Colonic mucosa (tissue), 4 donors: ENCODE data around the gene IL21R. TPM values are rescaled to one million over a fixed set of nuclear protein-coding genes. Genes with fewer than 3 reads are reported as not detected.
"Not testable (repeated sequence)": the region's sequence is repeated elsewhere in the genome, so short reads cannot be mapped to it uniquely, and the experiment has no call there.

Experiments
- DNase-seq: peaks from one replicate; pipeline ENCODE4 v3.0.0-alpha.2; 2020
- H3K27ac ChIP-seq: fragments of 200-600 bp; one replicate; pipeline ENCODE4 v1.8.0; 2021
- H3K27me3 ChIP-seq: fragments of 200-600 bp; one replicate; pipeline ENCODE4 v1.8.0; 2021
- H3K36me3 ChIP-seq: fragments of 200-600 bp; one replicate; pipeline ENCODE4 v1.8.0; 2021
- H3K4me1 ChIP-seq: fragments of 200-600 bp; one replicate; pipeline ENCODE4 v1.8.0; 2021; ENCODE audit warnings: mild to moderate bottlenecking
- H3K4me3 ChIP-seq: fragments of 200-600 bp; one replicate; pipeline ENCODE4 v1.8.0; 2021
- H3K9ac ChIP-seq, 2 donors: one replicate each; pipeline ENCODE4 v1.7.0; 2013; ENCODE audit warnings: control low read depth in 2 of 2, low read depth in 2 of 2, low read length in 2 of 2
- H3K9me3 ChIP-seq: fragments of 200-600 bp; one replicate; pipeline ENCODE4 v1.8.0; 2021
- intact Hi-C: fragments of 100-400 bp; cut with DNase I; formaldehyde crosslinking; loops from one replicate; pipeline ENCODE4 v1.14.1; 2022
- total RNA-seq, 2 donors: library from RNA; stranded (reverse); fragmentation: NEBNext Ultra II Directional in 1 of 2; extraction: Animal tissue kit (Norgen Biotek cat#: 25700) in 1 of 2; gene quantifications; one replicate each; pipeline ENCODE4 v1.2.1, GENCODE V29; 2021
- TF ChIP-seq, protein P1 (sequence below): fragments of 200-600 bp; IDR thresholded peaks from one replicate; pipeline ENCODE4 v1.8.0; 2022; ENCODE audit warnings: antibody characterized with exemption, mild to moderate bottlenecking
- donor health status: healthy.
- donor health status: DM: no; HTN: no; CAD: no.
- donor health status: DM: no; HTN: no; CAD: no.

The IL21R gene
- total RNA-seq, 2 donors from 2014 or later, result 0.56 to 0.91 TPM

- DNase-seq, result no peak
- H3K27me3 ChIP-seq, result no peaks in the 10 kb centered on the region
- H3K36me3 ChIP-seq, result no peaks in the 10 kb centered on the region
- H3K9me3 ChIP-seq, result no peaks in the 10 kb centered on the region
- TF ChIP-seq, protein P1, sequence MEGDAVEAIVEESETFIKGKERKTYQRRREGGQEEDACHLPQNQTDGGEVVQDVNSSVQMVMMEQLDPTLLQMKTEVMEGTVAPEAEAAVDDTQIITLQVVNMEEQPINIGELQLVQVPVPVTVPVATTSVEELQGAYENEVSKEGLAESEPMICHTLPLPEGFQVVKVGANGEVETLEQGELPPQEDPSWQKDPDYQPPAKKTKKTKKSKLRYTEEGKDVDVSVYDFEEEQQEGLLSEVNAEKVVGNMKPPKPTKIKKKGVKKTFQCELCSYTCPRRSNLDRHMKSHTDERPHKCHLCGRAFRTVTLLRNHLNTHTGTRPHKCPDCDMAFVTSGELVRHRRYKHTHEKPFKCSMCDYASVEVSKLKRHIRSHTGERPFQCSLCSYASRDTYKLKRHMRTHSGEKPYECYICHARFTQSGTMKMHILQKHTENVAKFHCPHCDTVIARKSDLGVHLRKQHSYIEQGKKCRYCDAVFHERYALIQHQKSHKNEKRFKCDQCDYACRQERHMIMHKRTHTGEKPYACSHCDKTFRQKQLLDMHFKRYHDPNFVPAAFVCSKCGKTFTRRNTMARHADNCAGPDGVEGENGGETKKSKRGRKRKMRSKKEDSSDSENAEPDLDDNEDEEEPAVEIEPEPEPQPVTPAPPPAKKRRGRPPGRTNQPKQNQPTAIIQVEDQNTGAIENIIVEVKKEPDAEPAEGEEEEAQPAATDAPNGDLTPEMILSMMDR, result no peak
- H3K4me3 ChIP-seq, result no peak overlapping the region
- intact Hi-C loops, result loop anchor here (10.0 kb wide), 1 partner anchor 205 kb away; no protein-coding TSS in a partner anchor
- H3K27ac ChIP-seq, result no peak overlapping the region
- H3K4me1 ChIP-seq, result no peaks in the 10 kb centered on the region
- H3K9ac ChIP-seq, result no peak overlapping the region
Measured at GRCh38 chr16:27450196-27450549, 48.2 kb downstream of the IL21R start.

- H3K27me3 ChIP-seq, result no peaks in the 10 kb centered on the region
- H3K27ac ChIP-seq, result no peak overlapping the region
- no peak overlapping the region for H3K4me3 ChIP-seq
- TF ChIP-seq, protein P1, result no peak
- no peaks in the 10 kb centered on the region for H3K4me1 ChIP-seq
- H3K9me3 ChIP-seq, result no peaks in the 10 kb centered on the region
- intact Hi-C loops, result loop anchor here (10.0 kb wide), 1 partner anchor 208 kb away; no protein-coding TSS in a partner anchor
- no peaks in the 10 kb centered on the region for H3K36me3 ChIP-seq
- no peak for DNase-seq
- peak overlapping the region in 1 of 2 donors; percentile 12 for H3K9ac ChIP-seq
Measured at GRCh38 chr16:27452569-27453493, 50.9 kb downstream of the IL21R start.

- H3K4me3 ChIP-seq, result no peak overlapping the region
- DNase-seq, result no peak
- intact Hi-C loops, result loop anchor here (10.0 kb wide), 1 partner anchor 209 kb away; no protein-coding TSS in a partner anchor
- H3K27me3 ChIP-seq, result no peaks in the 10 kb centered on the region
- no peaks in the 10 kb centered on the region for H3K4me1 ChIP-seq
- H3K9me3 ChIP-seq, result no peaks in the 10 kb centered on the region
- H3K27ac ChIP-seq, result no peak overlapping the region
- H3K36me3 ChIP-seq, result no peaks in the 10 kb centered on the region
- TF ChIP-seq, protein P1, result no peak
- no peak overlapping the region for H3K9ac ChIP-seq
Measured at GRCh38 chr16:27453494-27453825, 51.5 kb downstream of the IL21R start.

GRCh38 chr16:27455700-27456099 lies 53.7 kb downstream of the IL21R start:
- Histone ChIP-seq H3K4me1 (no peaks in the 10 kb centered on the region), H3K27me3 (no peaks in the 10 kb centered on the region), H3K36me3 (no peaks in the 10 kb centered on the region), H3K27ac (no peak overlapping the region), H3K9ac (no peak overlapping the region), H3K9me3 (no peaks in the 10 kb centered on the region), H3K4me3 (no peak overlapping the region)
- TF ChIP-seq, protein P1, result no peak
- no peak for DNase-seq
- intact Hi-C loops, result loop anchor here (5.0 to 10.0 kb wide), 3 partner anchors 211 to 1618 kb away; no protein-coding TSS in a partner anchor

DNA sequence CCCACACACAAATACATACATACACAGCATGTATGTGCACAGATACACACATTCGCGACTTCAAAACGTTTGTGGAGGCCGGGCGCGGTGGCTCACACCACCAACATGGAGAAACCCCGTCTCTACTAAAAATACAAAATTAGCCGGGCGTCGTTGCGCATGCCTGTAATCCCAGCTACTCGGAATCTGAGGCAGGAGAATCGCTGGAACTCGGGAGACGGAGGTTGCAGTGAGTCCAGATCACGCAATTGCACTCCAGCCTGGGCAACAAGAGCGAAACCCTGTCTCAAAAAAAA lies 55.6 kb downstream of the IL21R start:
- H3K27me3 ChIP-seq, DNase-seq, H3K9me3 ChIP-seq, H3K27ac ChIP-seq, H3K36me3 ChIP-seq, H3K4me3 ChIP-seq, H3K9ac ChIP-seq, H3K4me1 ChIP-seq: not testable (repeated sequence)
- intact Hi-C loops, result loop anchor here (5.0 to 10.0 kb wide), 3 partner anchors 213 to 1620 kb away; no protein-coding TSS in a partner anchor

DNA sequence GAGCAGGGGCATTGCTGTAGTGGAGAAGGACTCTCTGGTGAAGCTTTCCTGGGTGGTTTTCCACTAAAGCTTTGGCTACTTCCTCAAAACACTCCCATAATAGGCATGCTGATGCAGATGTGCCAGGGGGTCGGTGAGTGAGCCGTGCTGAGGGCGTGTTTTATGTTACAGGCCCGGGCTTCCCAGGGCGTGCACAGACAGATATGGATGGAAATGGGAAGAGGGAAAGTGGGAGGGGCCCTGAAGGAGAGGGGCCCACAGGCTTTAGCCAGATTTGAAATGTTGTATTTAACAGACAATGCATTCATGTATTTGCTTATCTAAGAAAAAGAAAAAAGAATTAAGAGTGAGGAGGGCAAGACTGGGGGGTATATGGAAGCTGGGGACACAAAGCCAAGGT lies 56.3 kb downstream of the IL21R start:
- Histone ChIP-seq H3K9me3 (no peaks in the 10 kb centered on the region), H3K27ac (no peak overlapping the region), H3K9ac (no peak overlapping the region), H3K4me1 (no peaks in the 10 kb centered on the region), H3K4me3 (no peak overlapping the region), H3K36me3 (no peaks in the 10 kb centered on the region), H3K27me3 (no peaks in the 10 kb centered on the region)
- intact Hi-C loops, result loop anchor here (5.0 to 10.0 kb wide), 3 partner anchors 213 to 1621 kb away; no protein-coding TSS in a partner anchor
- DNase-seq, result no peak
- TF ChIP-seq, protein P1, result no peak
